Embryonic facial prominence (tissue), 1 donor: ENCODE results near the gene ATP8A2.
"Not testable (repeated sequence)": the region's sequence is repeated elsewhere in the genome, so short reads cannot be mapped to it uniquely, and the experiment has no call there.

Experiments
- DNase-seq: peaks from one replicate; pipeline ENCODE4 v3.0.0-alpha.2; 2016; ENCODE audit errors: extremely low spot score

Gene ATP8A2

DNA sequence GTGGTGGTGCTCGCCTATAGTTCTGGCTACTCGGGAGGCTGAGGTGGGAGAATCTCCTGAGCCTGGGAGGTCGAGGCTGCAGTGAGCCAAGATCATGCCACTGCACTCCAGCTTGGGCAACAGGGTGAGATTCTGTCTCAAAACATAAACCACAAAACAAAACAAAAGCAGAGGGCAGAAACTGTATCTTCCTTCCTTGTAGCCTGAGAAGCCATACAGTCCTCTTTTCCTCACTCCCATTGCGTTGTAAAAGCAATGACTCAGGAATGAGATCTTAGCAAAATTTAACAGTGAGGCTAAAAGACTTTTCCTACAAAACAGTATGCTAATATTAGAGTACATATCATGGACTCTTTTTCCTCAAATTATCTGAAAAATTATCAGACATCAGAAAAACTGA, 549.2 kb downstream of the ATP8A2 start:
- no peak for DNase-seq

- no peak for DNase-seq
Observed at GRCh38 chr13:25922376-25922775, 550.6 kb downstream of the ATP8A2 start.

DNA sequence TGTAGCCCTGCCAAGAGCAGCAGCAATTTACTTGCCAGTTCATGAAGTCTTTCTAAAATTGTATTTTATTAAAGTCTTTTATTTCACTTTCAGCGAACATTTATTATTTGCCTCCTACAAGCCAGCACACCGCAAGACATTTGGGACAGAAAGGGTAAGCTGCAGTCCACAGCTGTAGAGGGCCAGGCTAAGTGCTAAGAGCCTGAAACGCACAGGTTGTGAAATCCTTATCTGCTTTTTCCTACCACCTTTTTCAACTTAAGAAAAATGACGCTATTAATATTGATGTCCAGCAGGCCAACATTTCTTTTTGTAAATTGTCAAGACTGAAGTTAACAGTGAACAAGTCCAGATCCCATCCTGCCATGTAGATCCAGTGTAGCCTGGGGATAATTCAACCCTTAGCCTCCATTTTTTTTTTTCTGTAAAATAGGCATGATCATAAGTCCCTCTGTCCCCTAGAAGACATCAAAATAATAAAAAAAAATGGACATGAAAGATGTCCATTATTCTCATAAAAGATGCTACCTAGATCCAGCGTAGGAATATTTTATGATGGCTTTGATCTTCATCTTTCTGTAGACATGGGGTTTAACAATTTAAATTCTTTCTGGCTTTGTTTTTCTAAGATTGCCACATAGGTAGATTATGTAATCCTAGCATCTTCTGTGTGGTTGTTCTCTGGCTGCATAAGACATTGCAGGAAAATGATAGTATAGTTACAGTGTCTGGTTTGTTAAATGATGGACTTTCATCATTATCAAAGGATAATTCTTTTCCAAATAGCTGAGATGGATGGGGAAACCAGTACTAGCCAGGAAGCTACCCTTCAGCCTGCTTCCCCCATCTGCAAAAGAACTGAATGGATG, 551.7 kb downstream of the ATP8A2 start:
- no peak for DNase-seq

- DNase-seq: no peak
Observed at GRCh38 chr13:25927363-25927762, 555.6 kb downstream of the ATP8A2 start.

GRCh38 chr13:25927932-25928331, 556.2 kb downstream of the ATP8A2 start:
- no peak for DNase-seq

- DNase-seq: no peak
Observed at GRCh38 chr13:25928941-25929505, 557.2 kb downstream of the ATP8A2 start.

- no peak for DNase-seq
Observed at GRCh38 chr13:25929816-25930215, 558.0 kb downstream of the ATP8A2 start.

DNA sequence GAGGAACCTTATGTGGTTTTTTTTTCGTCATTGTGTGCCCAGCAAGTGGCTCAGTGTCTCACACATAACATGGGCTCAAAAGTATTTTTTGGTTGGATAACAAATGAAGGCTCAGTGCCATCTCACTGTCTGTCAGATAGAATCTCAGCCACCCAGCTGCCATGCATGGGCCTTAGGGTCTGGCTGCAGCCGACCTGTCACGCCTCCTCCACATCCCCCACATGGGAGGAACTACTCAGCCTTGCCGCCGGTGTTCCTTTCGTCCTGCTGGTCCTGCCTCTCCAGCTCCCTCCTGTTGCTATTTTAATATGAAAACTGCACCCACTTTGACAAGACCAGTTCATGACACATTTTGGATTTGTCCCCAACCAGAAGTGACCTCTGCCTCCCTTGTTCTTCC, 558.9 kb downstream of the ATP8A2 start:
- DNase-seq: no peak

DNA sequence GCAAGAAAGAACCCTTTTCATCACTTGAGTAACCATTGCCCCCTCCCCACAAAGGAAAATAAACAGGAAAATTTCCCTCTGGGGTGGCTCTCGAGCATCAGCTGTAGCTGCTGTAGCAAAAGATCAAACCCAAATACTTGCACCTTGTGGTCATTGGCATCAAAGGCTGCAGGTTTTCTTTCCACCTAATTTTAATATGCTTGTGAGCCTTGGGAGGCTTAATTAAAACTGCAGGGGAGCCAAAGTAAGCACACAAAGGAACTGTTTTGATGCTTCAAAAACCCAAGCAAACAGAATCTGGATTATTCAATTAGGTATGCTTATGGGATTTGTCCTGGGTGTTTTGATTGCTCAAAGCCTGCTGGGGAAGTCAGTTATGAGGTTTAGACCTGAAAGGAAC, 560.6 kb downstream of the ATP8A2 start:
- DNase-seq: no peak

GRCh38 chr13:25933520-25933919, 561.7 kb downstream of the ATP8A2 start:
- no peak for DNase-seq

GRCh38 chr13:25934127-25934526, 562.4 kb downstream of the ATP8A2 start:
- DNase-seq: no peak

- no peak for DNase-seq
Observed at GRCh38 chr13:25939961-25940687, 568.4 kb downstream of the ATP8A2 start.

- no peak for DNase-seq
Observed at GRCh38 chr13:25943081-25943480, 571.3 kb downstream of the ATP8A2 start.

DNA sequence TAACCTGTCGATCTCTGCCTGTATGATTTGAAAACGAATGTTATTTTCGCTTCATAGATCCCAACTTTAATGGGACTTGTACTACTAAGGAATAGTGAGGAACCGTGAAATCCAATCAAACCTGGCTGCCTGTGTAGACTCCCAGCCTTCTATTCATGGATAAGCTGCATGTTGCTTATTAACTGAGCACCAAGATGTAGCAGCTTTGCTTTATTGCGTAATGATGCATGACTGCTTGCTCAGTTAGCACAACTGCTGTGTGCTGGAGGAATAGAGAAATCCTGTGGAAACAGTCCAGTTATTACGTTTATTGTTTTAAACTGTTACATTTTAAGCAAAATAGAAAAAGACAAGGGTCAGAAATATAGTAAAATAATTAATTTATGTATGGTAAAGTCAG, 571.9 kb downstream of the ATP8A2 start:
- DNase-seq: no peak

- DNase-seq: no peak
Observed at GRCh38 chr13:25945596-25945995, 573.8 kb downstream of the ATP8A2 start.

DNA sequence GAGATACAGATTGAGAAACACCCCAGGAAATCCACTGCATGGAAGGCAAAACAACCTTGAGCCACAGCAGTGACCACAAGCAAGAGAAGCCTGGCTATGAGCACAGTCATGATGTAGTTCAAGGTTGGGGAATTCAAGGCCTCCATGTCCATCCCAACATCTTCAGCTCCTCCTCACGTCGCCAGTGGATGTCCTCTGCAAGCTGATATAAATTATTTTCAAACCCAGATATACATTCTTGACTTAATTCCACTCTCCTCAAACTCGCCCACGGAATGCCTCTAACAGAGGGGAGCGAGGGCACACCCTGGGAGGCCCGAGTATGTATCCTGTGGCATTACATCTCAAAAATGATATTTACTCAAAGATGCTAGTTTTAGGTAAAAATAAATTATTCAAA, 574.5 kb downstream of the ATP8A2 start:
- DNase-seq: no peak

DNA sequence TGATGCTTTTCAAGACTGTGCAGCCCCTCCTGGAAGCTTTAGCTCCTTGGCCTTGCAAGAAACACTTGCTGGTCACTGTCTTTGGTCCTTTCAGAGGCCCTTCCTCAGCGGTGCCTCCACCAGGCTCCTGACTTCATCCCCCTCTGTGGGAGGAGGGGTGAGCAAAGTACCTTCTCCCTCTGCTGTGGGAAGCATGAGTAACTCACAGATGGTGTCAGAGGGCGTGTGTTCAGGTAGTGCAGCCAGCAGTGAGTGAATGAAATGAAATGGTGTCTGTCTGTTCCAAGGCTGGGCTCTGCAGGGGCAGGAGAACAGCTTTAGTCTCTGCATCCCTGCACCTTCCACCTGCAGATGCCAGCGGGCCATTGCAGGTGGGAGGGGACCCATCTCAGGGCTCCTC, 577.1 kb downstream of the ATP8A2 start:
- DNase-seq: no peak

DNA sequence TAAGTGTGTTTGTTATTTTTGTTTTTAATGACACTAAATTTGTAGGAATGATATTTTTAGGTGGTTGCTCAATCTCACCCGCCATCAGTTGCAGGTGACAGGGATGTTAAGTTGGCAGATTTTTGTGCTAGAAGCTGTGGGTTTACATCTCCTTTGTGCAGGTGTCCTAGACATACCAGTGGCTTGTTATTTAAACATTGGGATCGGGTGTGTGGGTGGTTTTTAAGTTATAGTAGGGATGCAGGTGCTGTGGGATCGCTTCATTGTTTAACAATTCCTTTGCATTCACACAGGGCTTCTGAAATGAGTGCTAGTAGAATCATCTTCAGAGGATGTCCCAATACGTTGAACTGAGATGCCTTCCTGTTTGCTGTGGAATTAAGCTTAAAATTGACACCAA, 580.1 kb downstream of the ATP8A2 start:
- DNase-seq: no peak

- not testable (repeated sequence) for DNase-seq
Observed at GRCh38 chr13:25954080-25954479, 582.3 kb downstream of the ATP8A2 start.

GRCh38 chr13:25954943-25955342, 583.2 kb downstream of the ATP8A2 start:
- not testable (repeated sequence) for DNase-seq

DNA sequence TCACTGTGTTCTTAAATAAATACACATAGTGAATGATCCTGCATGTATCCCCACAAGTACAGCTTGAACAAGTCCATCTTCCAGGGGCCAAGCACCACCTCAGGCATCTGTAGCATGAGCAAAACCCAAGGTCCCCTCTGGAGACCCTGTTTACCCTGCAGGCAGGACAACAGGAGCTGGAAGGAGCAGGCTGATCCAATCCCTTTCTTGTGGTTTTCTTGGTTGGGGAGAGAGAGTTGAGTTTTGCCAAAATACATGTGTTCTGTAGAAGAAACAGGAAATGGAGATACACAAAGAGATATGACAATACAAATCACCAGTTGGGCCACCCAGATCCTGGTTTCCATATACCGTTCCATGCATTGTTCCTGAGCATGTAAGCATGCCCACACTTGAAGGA, 587.2 kb downstream of the ATP8A2 start:
- DNase-seq: no peak

GRCh38 chr13:25961294-25961693, 589.5 kb downstream of the ATP8A2 start:
- no peak for DNase-seq

- no peak for DNase-seq
Observed at GRCh38 chr13:25963674-25964073, 591.9 kb downstream of the ATP8A2 start.
